ENCODE measurements around the gene ATXN1. TPM values are rescaled to one million over a fixed set of nuclear protein-coding genes. Genes with fewer than 3 reads are reported as not detected.
"Not testable (repeated sequence)": the region's sequence is repeated elsewhere in the genome, so short reads cannot be mapped to it uniquely, and the experiment has no call there.

Gene ATXN1
- total RNA-seq, 1 experiment from 2014 or later, result 10.4 TPM

GRCh38 chr6:16625291-16626265 lies 135.7 kb downstream of the ATXN1 start:
- no peak for DNase-seq (ENCODE audit: low read depth)

GRCh38 chr6:16624636-16625290 lies 136.5 kb downstream of the ATXN1 start:
- DNase-seq (ENCODE audit: low read depth), result no peak

GRCh38 chr6:16623731-16624130 lies 137.5 kb downstream of the ATXN1 start:
- no peak for DNase-seq (ENCODE audit: low read depth)

- DNase-seq (ENCODE audit: low read depth), result no peak
Observed at GRCh38 chr6:16623029-16623653, 138.1 kb downstream of the ATXN1 start.

GRCh38 chr6:16622193-16622592 lies 139.1 kb downstream of the ATXN1 start:
- no peak for DNase-seq (ENCODE audit: low read depth)

- DNase-seq (ENCODE audit: low read depth), result no peak
Observed at GRCh38 chr6:16621002-16621401, 140.3 kb downstream of the ATXN1 start.

GRCh38 chr6:16619777-16620176 lies 141.5 kb downstream of the ATXN1 start:
- DNase-seq (ENCODE audit: low read depth), result no peak

GRCh38 chr6:16618962-16619361 lies 142.3 kb downstream of the ATXN1 start:
- DNase-seq (ENCODE audit: low read depth), result no peak

- DNase-seq (ENCODE audit: low read depth), result not testable (repeated sequence)
Observed at GRCh38 chr6:16615215-16615614, 146.0 kb downstream of the ATXN1 start.

GRCh38 chr6:16614143-16614542 lies 147.1 kb downstream of the ATXN1 start:
- DNase-seq (ENCODE audit: low read depth), result not testable (repeated sequence)

- DNase-seq (ENCODE audit: low read depth), result not testable (repeated sequence)
Observed at GRCh38 chr6:16613504-16613903, 147.8 kb downstream of the ATXN1 start.

GRCh38 chr6:16608444-16608843 lies 152.8 kb downstream of the ATXN1 start:
- DNase-seq (ENCODE audit: low read depth), result no peak

GRCh38 chr6:16602035-16602434 lies 159.2 kb downstream of the ATXN1 start:
- DNase-seq (ENCODE audit: low read depth), result no peak

GRCh38 chr6:16600701-16601100 lies 160.6 kb downstream of the ATXN1 start:
- DNase-seq (ENCODE audit: low read depth), result no peak

- DNase-seq (ENCODE audit: low read depth), result no peak
Observed at GRCh38 chr6:16600026-16600425, 161.2 kb downstream of the ATXN1 start.

GRCh38 chr6:16596616-16597331 lies 164.5 kb downstream of the ATXN1 start:
- no peak for DNase-seq (ENCODE audit: low read depth)

GRCh38 chr6:16595514-16596120 lies 165.6 kb downstream of the ATXN1 start:
- DNase-seq (ENCODE audit: low read depth), result no peak

- DNase-seq (ENCODE audit: low read depth), result no peak
Observed at GRCh38 chr6:16594849-16595248, 166.4 kb downstream of the ATXN1 start.

GRCh38 chr6:16592223-16592911 lies 168.9 kb downstream of the ATXN1 start:
- no peak for DNase-seq (ENCODE audit: low read depth)

Data from HT1080 (cell line).